K562 (cell line): ENCODE measurements around the gene PRKCG. TPM values are rescaled to one million over a fixed set of nuclear protein-coding genes. Genes with fewer than 3 reads are reported as not detected.

Experiments
- ATAC-seq: fragments of 200-7000 bp; cut with Tn5 transposase; 3 replicates; pipeline ENCODE4 v1.9.1; 2020; ENCODE audit warnings: moderate library complexity
- BruUV-seq: library from RNA; stranded (reverse); fragments of 400-500 nt; replicated peaks from 2 replicates; lab custom pipeline; 2021; lab: Mats Ljungman, UMichigan
- CTCF ChIA-PET: fragments of 300-600 bp; formaldehyde crosslinking; extraction: SDS; loops from one replicate; lab custom pipeline; 2021; ENCODE audit warnings: low intra/inter-chr PET ratio; lab: Yijun Ruan, JAX
- POLR2A ChIA-PET: fragments of 300-600, 350-650 bp; sonication (Branson Sonifier 250); formaldehyde crosslinking; extraction: SDS; loops from one replicate; lab custom pipeline; 2021; ENCODE audit warnings: antibody characterized with exemption, inconsistent platforms; lab: Yijun Ruan, JAX
- DNase-seq, 4 experiments: peaks; one replicate each; pipeline versions ENCODE4 v3.0.0 to v3.0.0-alpha.2; 2011 to 2018; ENCODE audit warnings: low spot score in 3 of 4, mixed read lengths in 3 of 4; ENCODE audit errors: extremely low read depth in 1 of 4
- FAIRE-seq: peaks from 2 replicates; lab custom pipeline; 2011; peaks lifted over from hg19 to GRCh38; lab: Jason Lieb, UNC
- H2AFZ ChIP-seq: 2 replicates; pipeline ENCODE4 v1.6.0; 2011; ENCODE audit warnings: low read depth, low read length, control low read depth, inconsistent platforms
- H3K27ac ChIP-seq: fragments of 200-600 bp; 3 replicates; pipeline ENCODE4 v1.8.0; 2011; ENCODE audit warnings: low read depth, mild to moderate bottlenecking, control low read depth, inconsistent platforms, low read length, moderate library complexity, mixed read lengths; ENCODE audit errors: extremely low read depth
- H3K27me3 ChIP-seq, 2 experiments: fragments of 300-600 bp in 1 of 2; 2 replicates in 1 of 2; 3 replicates in 1 of 2; pipeline versions ENCODE4 v1.6.0 to v1.8.0; 2011; ENCODE audit warnings: inconsistent platforms in 2 of 2, low read length in 2 of 2, mild to moderate bottlenecking in 1 of 2, mixed read lengths in 1 of 2, moderate library complexity in 1 of 2; ENCODE audit not compliant: control insufficient read depth in 2 of 2, insufficient read depth in 2 of 2
- H3K36me3 ChIP-seq: fragments of 300-600 bp; 3 replicates; pipeline ENCODE4 v1.8.0; 2011; ENCODE audit warnings: mild to moderate bottlenecking, low read length, inconsistent platforms; ENCODE audit not compliant: control insufficient read depth, insufficient read depth
- H3K4me1 ChIP-seq, 2 experiments: fragments of 200-600 bp in 1 of 2; replicated peaks in 1 of 2; 2 replicates in 1 of 2; 3 replicates in 1 of 2; pipeline versions ENCODE4 v1.5.1 to v1.8.0; 2011; ENCODE audit warnings: inconsistent platforms in 2 of 2, low read length in 2 of 2, mild to moderate bottlenecking in 1 of 2, mixed read lengths in 1 of 2, moderate library complexity in 1 of 2; ENCODE audit not compliant: control insufficient read depth in 2 of 2, insufficient read depth in 2 of 2
- H3K4me2 ChIP-seq: 2 replicates; pipeline ENCODE4 v1.6.1; 2011; ENCODE audit warnings: low read length, control low read depth, inconsistent platforms, mixed read lengths; ENCODE audit not compliant: insufficient read depth
- H3K4me3 ChIP-seq: fragments of 200-600 bp; sonication (generic), shearing (Covaris generic); 2 replicates; pipeline ENCODE4 v1.5.1; 2016; ENCODE audit warnings: control low read depth, inconsistent platforms
- H3K79me2 ChIP-seq: fragments of 200-600 bp; 3 replicates; pipeline ENCODE4 v1.8.0; 2011; ENCODE audit warnings: low read length, inconsistent platforms; ENCODE audit not compliant: control insufficient read depth, insufficient read depth
- H3K9ac ChIP-seq, 2 experiments: 2 replicates each; pipeline versions ENCODE4 v1.6.0 to v1.6.1; 2011; ENCODE audit warnings: low read depth in 2 of 2, low read length in 2 of 2, control low read depth in 1 of 2, inconsistent platforms in 1 of 2, mild to moderate bottlenecking in 1 of 2, mixed read lengths in 1 of 2; ENCODE audit not compliant: insufficient read depth in 1 of 2
- H3K9me1 ChIP-seq: one replicate; pipeline ENCODE4 v1.6.0; 2011; ENCODE audit warnings: inconsistent platforms, mild to moderate bottlenecking, low read length, moderate library complexity; ENCODE audit not compliant: control insufficient read depth, insufficient read depth
- H3K9me3 ChIP-seq: replicated peaks from 2 replicates; pipeline ENCODE4 v1.5.1; 2011; ENCODE audit warnings: low read depth, low read length, inconsistent platforms; ENCODE audit not compliant: control insufficient read depth, insufficient read depth
- H4K20me1 ChIP-seq: replicated peaks from 2 replicates; pipeline ENCODE4 v1.6.1; 2011; ENCODE audit warnings: low read length, inconsistent platforms, mixed read lengths; ENCODE audit not compliant: control insufficient read depth, insufficient read depth
- E2F8 ChIP-seq: fragments of 450-650 bp; IDR thresholded peaks from 2 replicates; pipeline ENCODE4 v1.7.1; 2018; ENCODE audit warnings: mild to moderate bottlenecking, low read depth; ENCODE audit not compliant: partially characterized antibody
- MYNN ChIP-seq, 2 experiments: sonication (generic); formaldehyde crosslinking in 1 of 2; IDR thresholded peaks; 2 replicates each; pipeline versions ENCODE4 v1.5.0 to v1.6.1; 2016 to 2020; ENCODE audit warnings: antibody characterized with exemption in 1 of 2, missing genetic modification reagents in 1 of 2
- POLR2A ChIP-seq: fragments of 450-650 bp; conservative IDR thresholded peaks from 2 replicates; pipeline ENCODE4 v1.6.1; 2016
- RREB1 ChIP-seq: fragments of 250-450 bp; sonication (Bioruptor Pico); IDR thresholded peaks from 2 replicates; pipeline ENCODE4 v1.4.0; 2020
- SAFB2 ChIP-seq: fragments of 200-400 bp; formaldehyde crosslinking; IDR thresholded peaks from 2 replicates; pipeline ENCODE4 v1.6.1; 2018; ENCODE audit warnings: borderline replicate concordance, low read length, low read depth, moderate library complexity; ENCODE audit not compliant: severe bottlenecking
- SUPT5H ChIP-seq: fragments of 450-650 bp; IDR thresholded peaks from 2 replicates; pipeline ENCODE4 v1.6.1; 2016
- ZFP30 ChIP-seq: fragments of 250-450 bp; sonication (Bioruptor Pico); IDR thresholded peaks from 2 replicates; pipeline ENCODE4 v1.8.0; 2022; ENCODE audit warnings: moderate library complexity, mild to moderate bottlenecking, inconsistent platforms, borderline replicate concordance
- WGBS: fragments of 100-300 bp; shearing (Covaris generic); methylation state at CpG from one replicate; pipeline ENCODE4 v1.1.6; 2016; ENCODE audit warnings: low coverage, mixed read lengths; ENCODE audit not compliant: insufficient coverage; ENCODE audit errors: missing lambda C conversion rate; 5-methylcytosine and 5-hydroxymethylcytosine counted together
- in situ Hi-C: fragments of 300-500 bp; cut with MboI; formaldehyde crosslinking; loops from 4 replicates; pipeline ENCODE4 v1.15.0; 2018; ENCODE audit warnings: inconsistent platforms, mixed read lengths
- intact Hi-C: fragments of 100-400 bp; cut with micrococcal nuclease; formaldehyde crosslinking; loops from 2 replicates; pipeline ENCODE4 v1.14.2; 2022
- polyA plus RNA-seq, 8 experiments: library from polyadenylated mRNA; depleted of rRNA in 4 of 8; stranded (reverse) in 5 of 8; unstranded in 3 of 8; fragments of >200 nt; fragmentation: Nextera tagmentation in 2 of 8; fragmentation: Illumina TruSeq in 1 of 8; extraction: Ambion mirVana in 2 of 8; extraction: Trizol in 1 of 8; gene quantifications; 2 replicates each; pipeline versions ENCODE4 v1.2.1 to v1.2.3, GENCODE V29; 2011 to 2014; ENCODE audit warnings: inconsistent platforms in 1 of 8, missing spikeins in 1 of 8
- total RNA-seq, 7 experiments: library from RNA; depleted of rRNA in 6 of 7; stranded (reverse); fragments of >200 nt in 6 of 7; fragmentation: Illumina TruSeq in 2 of 7; extraction: Trizol in 2 of 7; gene quantifications; 2 replicates each; pipeline versions ENCODE4 v1.2.1 to v1.2.3, GENCODE V29; 2011 to 2021; ENCODE audit warnings: low replicate concordance in 1 of 7

Gene PRKCG
- total and polyA plus RNA-seq, 9 of the 15 experiments (the other 6 are each of a cell fraction or from before 2014, with no cell fraction given) = not detected

DNA sequence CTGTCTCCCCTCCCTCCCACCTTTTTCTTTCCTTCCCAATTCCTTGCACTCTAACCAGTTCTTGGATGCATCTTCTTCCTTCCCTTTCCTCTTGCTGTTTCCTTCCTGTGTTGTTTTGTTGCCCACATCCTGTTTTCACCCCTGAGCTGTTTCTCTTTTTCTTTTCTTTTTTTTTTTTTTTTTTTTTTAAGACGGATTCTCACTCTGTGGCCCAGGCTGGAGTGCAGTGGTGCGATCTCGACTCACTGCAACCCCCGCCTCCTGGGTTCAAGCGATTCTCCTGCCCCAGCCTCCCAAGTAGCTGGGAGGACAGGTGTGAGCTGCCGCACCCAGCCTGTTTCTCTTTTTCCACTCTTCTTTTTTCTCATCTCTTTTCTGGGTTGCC lies 7.4 kb upstream of the PRKCG start (continued):
- TF ChIP-seq SAFB2 = no peak
- no peak for TF ChIP-seq ZFP30 (CRISPR knock-in tag)
- TF ChIP-seq E2F8 = no peak

DNA sequence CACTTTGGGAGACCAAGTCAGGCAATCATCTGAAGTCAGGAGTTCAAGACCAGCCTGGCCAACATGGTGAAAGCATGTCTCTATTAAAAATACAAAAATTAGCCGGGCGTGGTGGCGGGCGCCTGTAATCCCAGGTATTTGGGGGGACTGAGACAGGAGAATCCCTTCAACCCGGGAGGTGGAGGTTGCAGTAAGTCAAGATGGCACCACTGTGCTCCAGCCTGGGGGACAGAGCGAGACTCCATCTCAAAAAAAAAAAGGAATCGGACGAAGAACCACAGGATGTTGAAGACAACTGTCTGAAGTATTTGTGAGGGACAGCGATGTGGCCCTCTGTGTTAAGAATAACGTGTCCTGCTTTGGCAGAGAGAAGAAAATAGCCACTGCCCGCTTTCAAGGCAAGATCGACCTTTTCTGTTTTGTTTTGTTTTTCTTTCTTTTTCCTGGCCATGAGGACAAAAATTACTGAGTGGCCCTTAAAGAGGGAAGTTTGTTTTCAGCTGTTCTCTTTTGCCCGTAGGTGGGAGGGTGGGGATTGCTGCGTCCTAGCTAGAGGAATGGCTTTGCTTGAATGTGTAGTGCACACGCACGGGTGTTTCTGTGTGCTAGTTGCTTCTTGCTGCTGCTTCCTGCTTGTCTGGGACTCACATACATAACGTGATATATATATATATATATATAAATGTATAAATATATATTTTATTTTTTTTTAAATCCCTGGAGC lies 6.2 kb upstream of the PRKCG start:
- in situ Hi-C loops (no loop called here), intact Hi-C loops (no loop called here)
- WGBS = 87% methylated on average over 14 of the region's 17 CpGs
- Histone ChIP-seq H3K36me3 (peaks cover 38% of the 10 kb centered on the region; the same call in 2 of the 3 replicates), H3K4me1 (peaks cover 9 to 39% of the 10 kb centered on the region in 2 experiments; a peak in 4 of 5 replicates), H3K27me3 (no peaks in the 10 kb centered on the region), H3K79me2 (peaks cover 28% of the 10 kb centered on the region), H4K20me1 (0 out of 2 replicates have a peak, but pooled peaks cover 5% of the 10 kb centered on the region), H3K9me3 (no peaks in the 10 kb centered on the region), H3K4me2 (no peak overlapping the region), H3K27ac (no peak overlapping the region), H3K9ac (no peak overlapping the region), H2AFZ (no peak overlapping the region), H3K9me1 (no peaks in the 10 kb centered on the region), H3K4me3 (no peak overlapping the region)
- CTCF ChIA-PET = interaction anchor here (0.6 kb wide), 1 partner anchor 37 kb away, joined by 4 read pairs; no protein-coding TSS in a partner anchor
- FAIRE-seq (no peak), ATAC-seq (no peak), DNase-seq (no peak)
- TSS peak; percentile 22 for BruUV-seq
- POLR2A ChIA-PET = interaction anchor here (0.8 to 4.3 kb wide), 3 partner anchors 8 to 14 kb away, joined by 3 to 27 read pairs (median 8); partner anchors contain the start of gene MYADM
- 0 out of 2 replicates have a peak, but pooled peaks have one; percentile 24 for TF ChIP-seq MYNN (IDR thresholded peaks at IDR 0.05)
- TF ChIP-seq MYNN (CRISPR knock-in tag; IDR thresholded peaks at IDR 0.05) = no peak
- TF ChIP-seq RREB1 = no peak
- peak; percentile 36; the same call in 1 of the 2 replicates for TF ChIP-seq SUPT5H
- peak; percentile 33 for TF ChIP-seq POLR2A
